Measurements from ENCODE around the gene IDUA.

DNA sequence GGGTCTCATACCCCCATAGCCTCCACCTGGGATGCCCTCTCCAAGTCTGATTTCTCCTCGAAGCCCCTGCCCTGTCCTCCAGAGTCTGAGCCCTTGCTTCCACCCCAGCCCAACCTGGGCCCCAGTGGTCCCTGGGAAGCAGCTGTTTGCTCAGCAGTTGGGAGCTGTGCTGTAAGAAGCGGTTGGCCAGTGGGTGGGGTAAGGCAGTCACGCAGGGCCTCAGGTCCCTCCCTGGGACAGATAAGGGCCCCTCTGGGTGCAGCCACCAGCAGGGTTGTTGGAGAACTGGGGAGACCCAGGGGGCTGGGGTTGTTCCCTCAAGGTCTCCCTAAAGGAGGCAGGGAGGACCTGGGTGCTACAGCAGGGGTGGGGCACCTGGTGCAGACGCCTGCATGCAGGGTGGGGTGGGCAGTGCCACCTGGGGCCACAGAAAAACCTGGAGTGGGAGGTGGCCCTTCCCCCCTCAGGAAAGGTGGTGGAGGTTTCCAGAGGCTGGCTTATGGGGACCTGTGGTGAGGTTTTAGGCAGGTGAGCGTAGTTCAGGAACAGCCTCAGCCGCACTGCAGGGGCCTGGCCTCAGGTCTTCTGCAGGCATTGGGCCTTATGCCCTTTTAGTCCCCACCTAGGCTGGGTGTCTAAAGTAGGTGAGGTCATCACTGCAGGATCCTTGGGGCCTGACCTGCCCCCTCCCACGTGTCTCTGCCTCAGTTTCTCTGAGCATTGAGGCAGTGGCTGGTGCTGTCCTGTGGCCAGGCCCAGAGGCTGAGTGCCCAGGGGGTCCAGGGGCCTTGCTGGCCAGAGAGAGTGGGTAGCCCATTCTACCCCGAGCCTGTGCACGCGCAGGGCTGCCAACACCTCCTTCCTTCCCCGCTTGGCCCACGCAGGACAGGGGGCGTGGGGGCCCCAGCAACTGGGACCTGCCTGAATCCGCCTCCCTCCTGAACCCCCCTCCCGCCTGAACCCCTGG, 9.5 kb downstream of the IDUA start:
- no peak for TF ChIP-seq CTCF (IDR thresholded peaks at IDR 0.05)
- TF ChIP-seq POLR2A (IDR thresholded peaks at IDR 0.05): no peak
